ENCODE data around the gene PRH1.

Gene PRH1

DNA sequence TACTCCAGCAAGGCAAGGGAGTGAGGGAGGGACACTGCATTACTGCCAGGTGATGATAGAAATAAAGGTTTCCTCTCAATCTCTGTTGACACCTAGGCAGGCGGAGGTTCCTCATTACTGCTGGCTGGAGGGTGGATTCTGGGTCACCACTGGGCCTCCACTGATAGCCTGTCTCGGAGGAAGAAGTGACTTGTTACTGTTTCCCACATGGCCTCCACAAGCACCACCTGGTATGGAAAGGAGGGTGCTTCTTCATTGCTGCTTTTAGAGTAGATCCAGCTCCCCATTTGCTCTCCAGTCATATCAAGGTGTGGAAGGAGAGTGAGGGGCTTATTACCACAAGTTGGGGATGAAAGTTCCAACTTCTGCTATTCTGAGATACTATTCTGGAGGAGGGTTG, 41.2 kb downstream of the PRH1 start:
- TF ChIP-seq, protein P1, sequence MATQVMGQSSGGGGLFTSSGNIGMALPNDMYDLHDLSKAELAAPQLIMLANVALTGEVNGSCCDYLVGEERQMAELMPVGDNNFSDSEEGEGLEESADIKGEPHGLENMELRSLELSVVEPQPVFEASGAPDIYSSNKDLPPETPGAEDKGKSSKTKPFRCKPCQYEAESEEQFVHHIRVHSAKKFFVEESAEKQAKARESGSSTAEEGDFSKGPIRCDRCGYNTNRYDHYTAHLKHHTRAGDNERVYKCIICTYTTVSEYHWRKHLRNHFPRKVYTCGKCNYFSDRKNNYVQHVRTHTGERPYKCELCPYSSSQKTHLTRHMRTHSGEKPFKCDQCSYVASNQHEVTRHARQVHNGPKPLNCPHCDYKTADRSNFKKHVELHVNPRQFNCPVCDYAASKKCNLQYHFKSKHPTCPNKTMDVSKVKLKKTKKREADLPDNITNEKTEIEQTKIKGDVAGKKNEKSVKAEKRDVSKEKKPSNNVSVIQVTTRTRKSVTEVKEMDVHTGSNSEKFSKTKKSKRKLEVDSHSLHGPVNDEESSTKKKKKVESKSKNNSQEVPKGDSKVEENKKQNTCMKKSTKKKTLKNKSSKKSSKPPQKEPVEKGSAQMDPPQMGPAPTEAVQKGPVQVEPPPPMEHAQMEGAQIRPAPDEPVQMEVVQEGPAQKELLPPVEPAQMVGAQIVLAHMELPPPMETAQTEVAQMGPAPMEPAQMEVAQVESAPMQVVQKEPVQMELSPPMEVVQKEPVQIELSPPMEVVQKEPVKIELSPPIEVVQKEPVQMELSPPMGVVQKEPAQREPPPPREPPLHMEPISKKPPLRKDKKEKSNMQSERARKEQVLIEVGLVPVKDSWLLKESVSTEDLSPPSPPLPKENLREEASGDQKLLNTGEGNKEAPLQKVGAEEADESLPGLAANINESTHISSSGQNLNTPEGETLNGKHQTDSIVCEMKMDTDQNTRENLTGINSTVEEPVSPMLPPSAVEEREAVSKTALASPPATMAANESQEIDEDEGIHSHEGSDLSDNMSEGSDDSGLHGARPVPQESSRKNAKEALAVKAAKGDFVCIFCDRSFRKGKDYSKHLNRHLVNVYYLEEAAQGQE (IDR thresholded peaks at IDR 0.05; ENCODE audit: insufficient read depth in 1 of 2, low read depth in 2 of 2, low read length in 2 of 2), result no peak
- no peak for TF ChIP-seq TAF1 (IDR thresholded peaks at IDR 0.05; ENCODE audit: borderline replicate concordance, insufficient read depth, low read length)
- no peak for TF ChIP-seq POLR2AphosphoS5 (IDR thresholded peaks at IDR 0.05; ENCODE audit: low read depth, low read length)
- TF ChIP-seq FOXP2 (optimal IDR thresholded peaks at IDR 0.05; ENCODE audit: borderline replicate concordance, extremely low read depth, extremely low read length, insufficient read depth), result no peak
- no peak for TF ChIP-seq SIN3A (IDR thresholded peaks at IDR 0.05; ENCODE audit: borderline replicate concordance, insufficient read depth, low read length)

DNA sequence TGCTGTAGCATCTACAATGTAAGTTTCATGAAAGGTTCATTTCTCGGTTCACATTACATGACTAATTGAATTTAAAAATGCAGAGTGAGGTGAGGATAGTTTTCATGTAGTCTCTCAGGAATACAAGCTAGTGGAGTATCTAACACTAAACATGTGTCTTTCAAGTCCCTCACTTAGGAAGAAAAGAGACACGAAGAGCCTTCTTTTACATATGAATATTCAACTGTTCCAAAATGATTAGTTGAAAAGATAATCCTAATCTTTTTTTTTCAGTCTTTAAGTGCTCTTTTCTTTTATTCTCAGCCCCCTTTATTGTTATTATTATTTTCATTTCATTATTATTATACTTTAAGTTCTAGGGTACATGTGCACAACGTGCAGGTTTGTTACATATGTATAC, 45.6 kb downstream of the PRH1 start:
- no peak for TF ChIP-seq FOXP2 (optimal IDR thresholded peaks at IDR 0.05; ENCODE audit: borderline replicate concordance, extremely low read depth, extremely low read length, insufficient read depth)
- no peak for TF ChIP-seq TAF1 (IDR thresholded peaks at IDR 0.05; ENCODE audit: borderline replicate concordance, insufficient read depth, low read length)
- TF ChIP-seq, protein P1 (IDR thresholded peaks at IDR 0.05; ENCODE audit: insufficient read depth in 1 of 2, low read depth in 2 of 2, low read length in 2 of 2), result no peak
- TF ChIP-seq SIN3A (IDR thresholded peaks at IDR 0.05; ENCODE audit: borderline replicate concordance, insufficient read depth, low read length), result no peak

Data from PFSK-1 (cell line).